Measurements from ENCODE around the gene CHD2.

GRCh38 chr15:92884436-92885223 is 15.5 kb upstream of the CHD2 start:
- TF ChIP-seq CTCF (conservative IDR thresholded peaks at IDR 0.05; ENCODE audit: low read length) (no peak), EZH2phosphoT487 (IDR thresholded peaks at IDR 0.05; ENCODE audit: borderline replicate concordance) (no peak)

Data from Loucy (cell line).